Upper lobe of left lung (tissue), 6 donors: ENCODE data around the gene FADS6. TPM values are rescaled to one million over a fixed set of nuclear protein-coding genes. Genes with fewer than 3 reads are reported as not detected.

Experiments used
- ATAC-seq, 2 donors: fragments of 200-7000 bp; cut with Tn5 transposase; one replicate each; pipeline ENCODE4 v1.9.1; 2022; ENCODE audit warnings: mild to moderate bottlenecking in 2 of 2, moderate library complexity in 2 of 2; ENCODE audit not compliant: low FRiP score in 2 of 2
- DNase-seq, 2 donors: peaks; one replicate each; pipeline ENCODE4 v3.0.0-alpha.2; 2019 to 2020
- H3K27ac ChIP-seq, 4 donors: fragments of 200-600 bp; sonication (generic); one replicate each; pipeline ENCODE4 v1.5.1; 2016 to 2019
- H3K27me3 ChIP-seq, 4 donors: fragments of 200-600 bp; sonication (generic); one replicate each; pipeline ENCODE4 v1.5.1; 2017 to 2019
- H3K36me3 ChIP-seq, 4 donors: fragments of 200-600 bp; sonication (generic); one replicate each; pipeline ENCODE4 v1.5.1; 2016 to 2019
- H3K4me1 ChIP-seq, 4 donors: fragments of 200-600 bp; sonication (generic); one replicate each; pipeline ENCODE4 v1.5.1; 2018 to 2019
- H3K4me3 ChIP-seq, 4 donors: fragments of 200-600 bp; sonication (generic); one replicate each; pipeline ENCODE4 v1.5.1; 2017 to 2019; ENCODE audit warnings: mild to moderate bottlenecking in 2 of 4, moderate library complexity in 1 of 4
- H3K9me3 ChIP-seq, 4 donors: fragments of 200-600 bp; sonication (generic); one replicate each; pipeline ENCODE4 v1.5.1; 2018 to 2019
- CTCF ChIP-seq, 6 experiments: fragments of 450-650 bp in 4 of 6; fragments of 200-600 bp in 2 of 6; sonication (generic) in 2 of 6; IDR thresholded peaks; one replicate each; pipeline ENCODE4 v1.5.1; 2016 to 2019; ENCODE audit warnings: antibody characterized with exemption in 6 of 6
- EP300 ChIP-seq, 4 donors: sonication (generic); formaldehyde crosslinking; IDR thresholded peaks; one replicate each; pipeline ENCODE4 v1.5.1; 2017; ENCODE audit warnings: antibody characterized with exemption in 4 of 4, control low read depth in 2 of 4
- POLR2A ChIP-seq, 4 donors: fragments of 450-650 bp; IDR thresholded peaks; one replicate each; pipeline ENCODE4 v1.5.1; 2016 to 2017; ENCODE audit warnings: antibody characterized with exemption in 4 of 4, mild to moderate bottlenecking in 2 of 4
- POLR2AphosphoS5 ChIP-seq, 2 donors: sonication (generic); formaldehyde crosslinking; IDR thresholded peaks; one replicate each; pipeline ENCODE4 v1.5.1; 2017; ENCODE audit warnings: antibody characterized with exemption in 2 of 2
- WGBS, 2 donors: methylation state at CpG; one replicate each; pipeline ENCODE4 v1.1.5; 2017 to 2018; 5-methylcytosine and 5-hydroxymethylcytosine counted together
- total RNA-seq, 6 donors: library from RNA; depleted of rRNA in 4 of 6; stranded (reverse); fragments of >200 nt in 4 of 6; gene quantifications; one replicate each; pipeline versions ENCODE4 v1.1.0 to v1.2.1, GENCODE V29; 2016 to 2021
- donor health status: DM: no; HTN: no; CAD: no; lungs with moderate emphysema.
- donor health status: DM: no; HTN: yes; CAD: no; lungs with severe emphysema.

Gene FADS6
- total RNA-seq, 6 donors from 2014 or later, result not detected

GRCh38 chr17:74875977-74876593 lies 17.3 kb downstream of the FADS6 start:
- Histone ChIP-seq H3K4me1 (peaks cover 13 to 19% (median 15%) of the 10 kb centered on the region in 4 donors), H3K27ac (no peak overlapping the region), H3K4me3 (no peak overlapping the region), H3K27me3 (no peaks in the 10 kb centered on the region), H3K9me3 (no peaks in the 10 kb centered on the region), H3K36me3 (no peaks in the 10 kb centered on the region)
- ATAC-seq (no peak), DNase-seq (no peak)
- WGBS, 2 donors, result 64 to 67% methylated on average over 6 of the region's 6 CpGs
- TF ChIP-seq POLR2AphosphoS5 (IDR thresholded peaks at IDR 0.05) (no peak), CTCF (IDR thresholded peaks at IDR 0.05) (no peak), POLR2A (IDR thresholded peaks at IDR 0.05) (no peak), EP300 (IDR thresholded peaks at IDR 0.05) (no peak)

- no peaks in the 10 kb centered on the region for H3K36me3 ChIP-seq
- TF ChIP-seq POLR2AphosphoS5 (IDR thresholded peaks at IDR 0.05), result no peak
- TF ChIP-seq EP300 (IDR thresholded peaks at IDR 0.05), result no peak
- TF ChIP-seq POLR2A (IDR thresholded peaks at IDR 0.05), result no peak
- no peak for TF ChIP-seq CTCF (IDR thresholded peaks at IDR 0.05)
Observed at GRCh38 chr17:74875155-74875976, 18.1 kb downstream of the FADS6 start.

GRCh38 chr17:74874615-74875037 lies 18.8 kb downstream of the FADS6 start:
- TF ChIP-seq POLR2AphosphoS5 (IDR thresholded peaks at IDR 0.05) (no peak), CTCF (IDR thresholded peaks at IDR 0.05) (no peak), EP300 (IDR thresholded peaks at IDR 0.05) (no peak), POLR2A (IDR thresholded peaks at IDR 0.05) (no peak)
- H3K9me3 ChIP-seq, result no peaks in the 10 kb centered on the region
- no peak for DNase-seq
- WGBS, 2 donors, result 96 to 100% methylated on average over 5 of the region's 5 CpGs
- H3K4me1 ChIP-seq, result peaks cover 13 to 19% (median 15%) of the 10 kb centered on the region in 4 donors
- H3K36me3 ChIP-seq, result no peaks in the 10 kb centered on the region
- H3K27ac ChIP-seq, result no peak overlapping the region
- H3K27me3 ChIP-seq, result no peaks in the 10 kb centered on the region
- no peak for ATAC-seq
- no peak overlapping the region for H3K4me3 ChIP-seq

More at GRCh38 chr17:74875155-74875976, 18.1 kb downstream of the FADS6 start:
- ATAC-seq (no peak), DNase-seq (no peak)
- Histone ChIP-seq H3K9me3 (no peaks in the 10 kb centered on the region), H3K4me1 (peaks cover 13 to 19% (median 15%) of the 10 kb centered on the region in 4 donors), H3K27ac (no peak overlapping the region), H3K4me3 (no peak overlapping the region), H3K27me3 (no peaks in the 10 kb centered on the region)
- WGBS, 2 donors, result 63 to 78% methylated on average over 5 of the region's 5 CpGs

- ATAC-seq, result no peak
- DNase-seq, result no peak
- no peaks in the 10 kb centered on the region for H3K9me3 ChIP-seq
- H3K4me1 ChIP-seq, result peaks cover 15 to 19% (median 15%) of the 10 kb centered on the region in 4 donors
- no peaks in the 10 kb centered on the region for H3K36me3 ChIP-seq
- WGBS, 2 donors, result 59 to 64% methylated on average over 6 of the region's 6 CpGs
- peak overlapping the region; percentile 89 to 95 (median 92) for H3K27ac ChIP-seq
- H3K4me3 ChIP-seq, result peak overlapping the region in 3 of 4 donors; percentile 61 to 71 (median 63)
- H3K27me3 ChIP-seq, result no peaks in the 10 kb centered on the region
- TF ChIP-seq POLR2A (IDR thresholded peaks at IDR 0.05) (no peak), POLR2AphosphoS5 (IDR thresholded peaks at IDR 0.05) (no peak), EP300 (IDR thresholded peaks at IDR 0.05) (no peak), CTCF (IDR thresholded peaks at IDR 0.05) (no peak)
Observed at GRCh38 chr17:74873874-74874614, 19.4 kb downstream of the FADS6 start.
